CD4-positive, alpha-beta memory T cell (primary cell): Measurements from ENCODE around the gene SST. TPM values are rescaled to one million over a fixed set of nuclear protein-coding genes. Genes with fewer than 3 reads are reported as not detected.
"Not testable (repeated sequence)": the region's sequence is repeated elsewhere in the genome, so short reads cannot be mapped to it uniquely, and the experiment has no call there.

Source experiments
- CTCF ChIA-PET: fragments of 350-600 bp; sonication (Branson Sonifier 250); formaldehyde crosslinking; loops from one replicate; lab custom pipeline; 2021; ENCODE audit warnings: inconsistent platforms; ENCODE audit not compliant: partially characterized antibody; lab: Charles Lee
- POLR2A ChIA-PET: fragments of 350-600 bp; sonication (Branson Sonifier 250); formaldehyde crosslinking; loops from one replicate; lab custom pipeline; 2021; ENCODE audit not compliant: partially characterized antibody; lab: Charles Lee
- DNase-seq, 5 donors: peaks; one replicate each; pipeline versions ENCODE4 v3.0.0 to v3.0.0-alpha.2; 2020 to 2022; ENCODE audit warnings: mixed read lengths in 1 of 5
- H3K27ac ChIP-seq: one replicate; pipeline ENCODE4 v1.7.0; 2013; ENCODE audit warnings: low read depth, low read length
- H3K27me3 ChIP-seq: 2 replicates; pipeline ENCODE4 v1.7.0; 2013; ENCODE audit warnings: mild to moderate bottlenecking, low read length, moderate library complexity; ENCODE audit not compliant: insufficient read depth
- H3K36me3 ChIP-seq: 2 replicates; pipeline ENCODE4 v1.7.0; 2013; ENCODE audit warnings: mild to moderate bottlenecking, low read length, moderate library complexity; ENCODE audit not compliant: insufficient read depth
- H3K4me1 ChIP-seq: 2 replicates; pipeline ENCODE4 v1.7.0; 2013; ENCODE audit warnings: mild to moderate bottlenecking, low read length, moderate library complexity; ENCODE audit not compliant: insufficient read depth
- H3K4me3 ChIP-seq, 2 donors: one replicate each; pipeline ENCODE4 v1.7.0; 2013; ENCODE audit warnings: low read length in 2 of 2, mild to moderate bottlenecking in 1 of 2
- H3K9me3 ChIP-seq, 2 donors: one replicate each; pipeline ENCODE4 v1.7.0; 2013; ENCODE audit warnings: low read length in 2 of 2, control low read depth in 1 of 2; ENCODE audit not compliant: control insufficient read depth in 1 of 2
- H3K27ac Mint-ChIP-seq, 7 donors: one replicate each; pipeline ENCODE4 v1.8.0; 2020 to 2021; ENCODE audit warnings: mixed read lengths in 7 of 7, mild to moderate bottlenecking in 6 of 7, inconsistent platforms in 3 of 7, moderate library complexity in 3 of 7
- H3K27me3 Mint-ChIP-seq, 2 donors: one replicate each; pipeline ENCODE4 v1.8.0; 2020 to 2021; ENCODE audit warnings: mixed read lengths in 2 of 2
- H3K36me3 Mint-ChIP-seq, 2 donors: one replicate each; pipeline ENCODE4 v1.8.0; 2020 to 2021; ENCODE audit warnings: mixed read lengths in 2 of 2, inconsistent platforms in 1 of 2, mild to moderate bottlenecking in 1 of 2
- H3K4me1 Mint-ChIP-seq, 4 donors: one replicate each; pipeline ENCODE4 v1.8.0; 2020 to 2021; ENCODE audit warnings: mixed read lengths in 4 of 4, mild to moderate bottlenecking in 1 of 4
- H3K4me3 Mint-ChIP-seq, 8 donors: one replicate each; pipeline ENCODE4 v1.8.0; 2020 to 2021; ENCODE audit warnings: mixed read lengths in 8 of 8, mild to moderate bottlenecking in 7 of 8, moderate library complexity in 6 of 8, inconsistent platforms in 3 of 8
- H3K9me3 Mint-ChIP-seq, 8 donors: one replicate each; pipeline ENCODE4 v1.8.0; 2020 to 2021; ENCODE audit warnings: mixed read lengths in 8 of 8, mild to moderate bottlenecking in 5 of 8, inconsistent platforms in 3 of 8, moderate library complexity in 1 of 8
- intact Hi-C: fragments of 100-400 bp; cut with micrococcal nuclease; formaldehyde crosslinking; loops from one replicate; pipeline ENCODE4 v1.15.1; 2023
- polyA plus RNA-seq, 2 donors: library from polyadenylated mRNA; unstranded; fragments of 300-500 nt; fragmentation: Illumina TruSeq; gene quantifications; one replicate each; pipeline ENCODE4 v1.2.3, GENCODE V29; 2021
- total RNA-seq, 2 experiments: library from RNA; stranded (reverse); gene quantifications; one replicate each; pipeline ENCODE4 v1.2.3, GENCODE V29; 2021

Gene SST
- total and polyA plus RNA-seq, 4 experiments from 2014 or later, result not detected

- no peaks in the 10 kb centered on the region for H3K36me3 Mint-ChIP-seq
- POLR2A ChIA-PET, result no interaction called here
- H3K27ac Mint-ChIP-seq, result no peak overlapping the region
- no peaks in the 10 kb centered on the region for H3K27me3 ChIP-seq
- H3K4me1 ChIP-seq, result no peaks in the 10 kb centered on the region
- no peak for DNase-seq
- H3K9me3 Mint-ChIP-seq, result peaks cover 0 to 7% (median 0%) of the 10 kb centered on the region in 8 donors
- no peak overlapping the region for H3K4me3 Mint-ChIP-seq
- intact Hi-C loops, result no loop called here
- H3K9me3 ChIP-seq, result no peaks in the 10 kb centered on the region
- H3K27me3 Mint-ChIP-seq, result peaks cover 26 to 40% of the 10 kb centered on the region in 2 donors
- H3K4me3 ChIP-seq, result no peak overlapping the region
- CTCF ChIA-PET, result no interaction called here
- H3K27ac ChIP-seq, result no peak overlapping the region
- no peaks in the 10 kb centered on the region for H3K36me3 ChIP-seq
- H3K4me1 Mint-ChIP-seq, result no peaks in the 10 kb centered on the region
These were observed 22.0 kb downstream of the SST start for GRCh38 chr3:187648177-187648576.

- DNase-seq, result no peak
- CTCF ChIA-PET, result interaction anchor here (1.3 kb wide), 1 partner anchor 32 kb away, joined by 3 read pairs; no protein-coding TSS in a partner anchor
- no peaks in the 10 kb centered on the region for H3K4me1 Mint-ChIP-seq
- peaks cover 24 to 35% of the 10 kb centered on the region in 2 donors for H3K27me3 Mint-ChIP-seq
- Histone ChIP-seq H3K4me3 (no peak overlapping the region), H3K9me3 (no peaks in the 10 kb centered on the region), H3K4me1 (no peaks in the 10 kb centered on the region), H3K36me3 (no peaks in the 10 kb centered on the region), H3K27ac (no peak overlapping the region), H3K27me3 (no peaks in the 10 kb centered on the region)
- POLR2A ChIA-PET, result no interaction called here
- H3K9me3 Mint-ChIP-seq, result peaks cover 0 to 7% (median 0%) of the 10 kb centered on the region in 8 donors
- H3K36me3 Mint-ChIP-seq, result no peaks in the 10 kb centered on the region
- intact Hi-C loops, result no loop called here
- no peak overlapping the region for H3K27ac Mint-ChIP-seq
- H3K4me3 Mint-ChIP-seq, result no peak overlapping the region
These were observed 23.1 kb downstream of the SST start for GRCh38 chr3:187646906-187647660.

GRCh38 chr3:187645379-187645778, 24.8 kb downstream of the SST start:
- H3K27me3 Mint-ChIP-seq, result peaks cover 21 to 27% of the 10 kb centered on the region in 2 donors
- CTCF ChIA-PET, H3K4me3 ChIP-seq, H3K4me1 Mint-ChIP-seq, H3K27ac ChIP-seq, H3K9me3 ChIP-seq, DNase-seq, H3K36me3 ChIP-seq, H3K27ac Mint-ChIP-seq, H3K36me3 Mint-ChIP-seq, H3K27me3 ChIP-seq, H3K9me3 Mint-ChIP-seq, POLR2A ChIA-PET, H3K4me3 Mint-ChIP-seq, H3K4me1 ChIP-seq, intact Hi-C loops: not testable (repeated sequence)

GRCh38 chr3:187642861-187643260, 27.3 kb downstream of the SST start:
- H3K36me3 Mint-ChIP-seq, result no peaks in the 10 kb centered on the region
- H3K4me3 Mint-ChIP-seq, result no peak overlapping the region
- intact Hi-C loops, result no loop called here
- no peak overlapping the region for H3K27ac Mint-ChIP-seq
- DNase-seq, result no peak
- peaks cover 17 to 26% of the 10 kb centered on the region in 2 donors for H3K27me3 Mint-ChIP-seq
- no peaks in the 10 kb centered on the region for H3K27me3 ChIP-seq
- H3K36me3 ChIP-seq, result no peaks in the 10 kb centered on the region
- peaks cover 0 to 5% (median 0%) of the 10 kb centered on the region in 8 donors for H3K9me3 Mint-ChIP-seq
- CTCF ChIA-PET, result no interaction called here
- no peak overlapping the region for H3K27ac ChIP-seq
- no peaks in the 10 kb centered on the region for H3K4me1 ChIP-seq
- POLR2A ChIA-PET, result no interaction called here
- H3K4me1 Mint-ChIP-seq, result no peaks in the 10 kb centered on the region
- H3K4me3 ChIP-seq, result no peak overlapping the region
- H3K9me3 ChIP-seq, result no peaks in the 10 kb centered on the region

GRCh38 chr3:187641320-187642016, 28.7 kb downstream of the SST start:
- POLR2A ChIA-PET, result no interaction called here
- no peak for DNase-seq
- H3K27ac Mint-ChIP-seq, result no peak overlapping the region

GRCh38 chr3:187640569-187641059, 29.6 kb downstream of the SST start:
- Histone ChIP-seq H3K27me3 (no peaks in the 10 kb centered on the region), H3K27ac (no peak overlapping the region), H3K4me1 (no peaks in the 10 kb centered on the region), H3K9me3 (no peaks in the 10 kb centered on the region), H3K36me3 (no peaks in the 10 kb centered on the region), H3K4me3 (no peak overlapping the region)
- Mint-ChIP-seq H3K4me1 (no peaks in the 10 kb centered on the region), H3K4me3 (no peak overlapping the region), H3K27me3 (peaks cover 17 to 31% of the 10 kb centered on the region in 2 donors), H3K27ac (no peak overlapping the region), H3K36me3 (no peaks in the 10 kb centered on the region), H3K9me3 (peaks cover 0 to 11% (median 4%) of the 10 kb centered on the region in 8 donors)
- ChIA-PET POLR2A (no interaction called here), CTCF (no interaction called here)
- intact Hi-C loops, result no loop called here
- no peak for DNase-seq

More at GRCh38 chr3:187641320-187642016, 28.7 kb downstream of the SST start:
- no peaks in the 10 kb centered on the region for H3K36me3 ChIP-seq
- CTCF ChIA-PET, result no interaction called here
- intact Hi-C loops, result no loop called here
- H3K9me3 ChIP-seq, result no peaks in the 10 kb centered on the region
- H3K4me3 Mint-ChIP-seq, result no peak overlapping the region
- H3K27me3 ChIP-seq, result no peaks in the 10 kb centered on the region
- peaks cover 15 to 28% of the 10 kb centered on the region in 2 donors for H3K27me3 Mint-ChIP-seq
- no peak overlapping the region for H3K27ac ChIP-seq
- no peaks in the 10 kb centered on the region for H3K36me3 Mint-ChIP-seq
- no peaks in the 10 kb centered on the region for H3K4me1 Mint-ChIP-seq
- peaks cover 0 to 5% (median under 1%) of the 10 kb centered on the region in 8 donors for H3K9me3 Mint-ChIP-seq
- no peak overlapping the region for H3K4me3 ChIP-seq
- H3K4me1 ChIP-seq, result no peaks in the 10 kb centered on the region

- Mint-ChIP-seq H3K27ac (no peak overlapping the region), H3K4me3 (no peak overlapping the region), H3K27me3 (peaks cover 16 to 27% of the 10 kb centered on the region in 2 donors), H3K9me3 (peaks cover 0 to 13% (median 8%) of the 10 kb centered on the region in 8 donors), H3K36me3 (peaks cover 0 to 3% of the 10 kb centered on the region in 2 donors), H3K4me1 (no peaks in the 10 kb centered on the region)
- H3K27ac ChIP-seq, result no peak overlapping the region
- intact Hi-C loops, result no loop called here
- no peaks in the 10 kb centered on the region for H3K27me3 ChIP-seq
- H3K4me1 ChIP-seq, result no peaks in the 10 kb centered on the region
- ChIA-PET CTCF (interaction anchor here (0.6 kb wide), 1 partner anchor 491 kb away, joined by 3 read pairs; no protein-coding TSS in a partner anchor), POLR2A (no interaction called here)
- no peak for DNase-seq
- no peaks in the 10 kb centered on the region for H3K9me3 ChIP-seq
- no peak overlapping the region for H3K4me3 ChIP-seq
- no peaks in the 10 kb centered on the region for H3K36me3 ChIP-seq
These were observed 30.1 kb downstream of the SST start for GRCh38 chr3:187639927-187640568.
